ENCODE data around the gene TSPAN10. TPM values are rescaled to one million over a fixed set of nuclear protein-coding genes. Genes with fewer than 3 reads are reported as not detected.
A peak's percentile ranks its signal among the peaks of the same experiment; 100 is the strongest.

The TSPAN10 gene
- polyA plus RNA-seq, 3 donors: 1.5 to 6.6 (median 3.9) TPM

DNA sequence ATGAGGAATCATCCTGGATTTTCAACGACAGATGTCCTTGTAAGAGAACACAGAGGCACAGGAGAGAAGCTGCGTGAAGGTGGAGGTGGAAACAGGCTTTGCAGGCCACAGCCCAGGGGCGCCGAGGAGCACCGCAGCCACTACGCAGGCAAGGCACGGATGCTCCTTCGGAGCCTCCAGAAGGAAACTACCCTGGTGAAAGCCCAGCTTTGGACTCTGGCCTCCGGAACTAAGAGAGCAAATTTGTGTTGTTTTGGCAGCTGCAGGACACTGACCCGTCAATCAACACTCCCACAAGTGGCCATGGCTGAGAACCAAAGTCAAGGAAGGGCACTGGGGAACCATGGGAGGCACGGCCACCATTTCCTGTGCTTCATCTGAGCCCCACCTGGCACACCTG, 43.2 kb downstream of the TSPAN10 start:
- no peak for DNase-seq (ENCODE audit: extremely low read depth in 1 of 11, low read depth in 9 of 11, low spot score in 4 of 11)

DNA sequence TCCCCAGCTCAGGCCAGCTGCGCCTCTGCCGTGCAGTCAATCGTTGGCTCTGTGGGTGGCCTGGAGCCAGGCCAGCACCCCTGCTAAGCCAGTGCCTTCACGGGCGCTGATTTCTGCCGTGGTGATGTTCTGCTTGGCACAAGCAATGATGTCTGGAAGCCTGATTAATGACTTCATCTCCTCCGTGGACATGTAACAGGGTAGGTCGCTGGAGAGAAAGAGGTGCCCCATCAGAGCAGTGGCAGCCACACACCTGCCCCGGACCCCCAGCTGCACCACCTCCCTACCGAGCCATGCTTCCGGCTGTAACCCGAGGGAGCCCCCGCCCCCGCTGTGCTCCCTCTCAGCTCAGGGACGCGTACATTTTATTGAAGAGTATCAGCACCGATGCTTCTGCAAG, 44.7 kb downstream of the TSPAN10 start:
- no peak for DNase-seq (ENCODE audit: extremely low read depth in 1 of 11, low read depth in 9 of 11, low spot score in 4 of 11)

DNA sequence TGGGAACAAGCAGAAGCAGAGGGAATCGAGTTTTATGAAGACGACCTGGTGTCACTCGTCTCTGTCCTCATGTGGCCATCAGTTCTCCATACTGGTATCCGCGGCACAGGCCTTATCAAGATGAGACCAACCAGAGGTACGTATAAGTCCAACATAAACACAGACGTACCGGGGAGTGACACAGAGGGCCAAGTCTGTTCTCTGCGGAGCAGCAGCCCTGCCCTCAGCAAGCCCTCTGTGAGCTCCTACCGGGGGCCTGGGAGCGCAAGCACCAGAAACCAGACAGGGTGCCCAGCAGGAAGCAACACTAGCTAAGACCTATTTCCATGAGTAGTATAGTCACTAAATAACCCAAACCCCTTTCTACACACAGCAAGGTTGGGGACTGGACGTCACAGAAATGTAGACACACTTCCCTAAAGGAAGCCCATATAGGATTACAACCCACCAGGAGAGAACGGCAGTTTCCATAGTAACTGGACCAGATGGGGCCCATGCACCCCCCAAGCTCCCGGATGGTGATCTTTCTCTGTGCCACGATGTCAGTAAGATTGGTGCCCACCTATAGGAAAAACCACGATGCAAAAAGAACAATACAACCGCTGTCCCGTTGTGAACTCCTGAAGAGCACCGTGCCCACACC, 45.7 kb downstream of the TSPAN10 start:
- no peak for DNase-seq (ENCODE audit: extremely low read depth in 1 of 11, low read depth in 9 of 11, low spot score in 4 of 11)

DNA sequence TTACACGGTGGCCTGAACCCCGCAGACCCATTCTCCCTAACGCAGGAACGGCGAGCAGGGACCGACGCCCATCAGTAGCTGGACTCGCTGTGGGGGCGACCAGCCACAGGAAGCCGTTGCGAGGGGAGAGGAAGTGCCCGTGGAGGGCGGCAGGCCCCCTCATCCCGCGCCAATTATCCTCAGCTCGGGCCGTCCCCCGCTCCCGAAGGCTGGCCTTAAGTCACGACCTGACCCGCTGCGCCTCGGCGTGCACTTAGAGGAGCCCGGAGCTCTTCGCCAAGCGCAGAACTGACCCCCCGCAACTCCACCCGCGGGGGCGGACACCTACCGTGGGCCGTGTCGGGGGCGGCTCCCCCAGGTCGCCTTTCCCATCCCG, 46.2 kb downstream of the TSPAN10 start:
- no peak for DNase-seq (ENCODE audit: extremely low read depth in 1 of 11, low read depth in 9 of 11, low spot score in 4 of 11)

DNA sequence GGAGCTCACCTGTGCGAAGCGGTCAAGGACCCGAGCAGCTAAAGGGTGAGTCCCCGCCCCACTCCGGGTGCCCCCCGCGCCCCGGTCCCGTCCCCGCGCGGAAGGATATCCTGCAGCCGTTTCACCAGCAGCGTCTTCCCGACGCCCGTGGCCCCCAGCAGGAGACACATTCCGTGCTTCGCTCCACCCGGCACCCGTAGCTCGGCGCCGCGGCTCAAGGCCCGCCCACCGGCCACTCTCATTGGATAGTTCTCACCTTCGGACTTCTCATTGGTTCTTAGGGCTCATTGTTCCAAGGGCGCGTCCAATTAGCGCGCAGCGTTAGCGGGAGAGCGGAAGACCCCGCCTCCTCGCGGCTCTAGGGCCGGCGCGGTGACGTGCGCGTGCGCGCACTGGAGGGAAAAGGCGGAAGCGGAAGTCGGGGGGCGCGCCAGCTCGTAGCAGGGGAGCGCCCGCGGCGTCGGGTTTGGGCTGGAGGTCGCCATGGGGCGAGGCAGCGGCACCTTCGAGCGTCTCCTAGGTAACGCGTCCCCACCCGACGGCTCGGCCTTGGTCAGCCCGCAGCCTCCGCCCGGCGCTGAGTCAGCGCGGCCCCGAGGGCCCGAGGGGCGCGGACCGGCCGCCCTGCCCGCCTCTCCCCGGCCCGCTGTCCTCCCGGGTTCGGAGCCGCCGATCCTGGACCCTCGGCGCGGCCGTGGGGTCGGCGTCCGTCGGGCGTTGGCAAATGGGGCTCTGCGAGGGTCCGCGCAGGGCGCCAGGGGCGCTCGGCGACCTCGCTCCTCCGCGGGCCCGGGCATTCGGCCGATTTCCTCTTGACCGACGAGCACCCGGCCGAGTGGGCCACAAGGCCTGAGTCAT, 46.8 kb downstream of the TSPAN10 start, which contains the start of the genes ARL16 and HGS:
TSS of gene ARL16 (minus strand) at position 214 of the 858 bp plus-strand sequence. CDS start at position 170, 44 bp downstream.
TSS of gene HGS (plus strand) at position 428 of the 858 bp plus-strand sequence. CDS start at position 484, 56 bp downstream.
- peak; percentile 97 to 99 (median 99) for DNase-seq (ENCODE audit: extremely low read depth in 1 of 11, low read depth in 9 of 11, low spot score in 4 of 11)

DNA sequence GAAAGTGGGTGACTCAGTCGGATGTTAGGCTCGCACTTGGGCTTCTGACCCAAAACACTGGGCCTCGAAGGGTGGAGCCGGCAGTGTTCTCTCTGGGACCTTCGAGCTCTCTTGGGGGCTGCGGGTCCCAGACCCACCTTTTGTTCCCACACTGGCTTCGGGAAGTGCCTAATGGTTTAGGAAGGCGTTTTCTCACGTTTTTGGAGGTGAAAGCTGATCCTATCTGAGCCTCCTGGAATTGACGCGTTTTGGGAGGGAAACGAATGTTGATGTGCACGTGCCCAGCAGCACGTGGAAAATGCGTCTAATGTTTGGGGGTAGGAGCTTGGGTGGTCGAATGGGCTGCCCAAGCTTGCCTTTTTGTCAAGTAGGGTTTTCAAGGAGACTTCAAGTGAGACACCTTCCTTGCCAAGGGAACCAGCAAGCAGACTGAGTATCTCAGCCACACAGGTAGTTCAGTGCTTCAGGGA, 47.5 kb downstream of the TSPAN10 start:
- no peak for DNase-seq (ENCODE audit: extremely low read depth in 1 of 11, low read depth in 9 of 11, low spot score in 4 of 11)

DNA sequence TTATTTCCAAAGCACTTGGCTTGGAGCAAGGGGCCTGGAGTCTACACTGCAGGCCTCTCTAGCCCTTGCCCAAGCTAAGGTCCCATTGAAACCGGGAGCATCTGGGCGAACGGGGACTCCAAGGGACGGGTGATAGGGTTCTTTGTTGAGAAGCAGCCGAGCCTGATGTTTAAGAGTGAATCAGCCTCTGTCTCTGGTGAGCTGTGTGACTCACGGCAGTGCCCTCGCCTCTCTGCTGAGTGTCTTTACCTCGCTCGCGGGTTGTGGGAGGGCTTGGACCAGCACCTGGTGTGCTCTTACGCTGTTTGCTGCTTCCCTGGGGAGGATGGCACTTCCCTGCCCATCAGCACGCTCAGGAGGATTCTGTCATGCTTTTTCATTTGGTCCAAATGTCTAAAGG, 48.1 kb downstream of the TSPAN10 start:
- no peak for DNase-seq (ENCODE audit: extremely low read depth in 1 of 11, low read depth in 9 of 11, low spot score in 4 of 11)

DNA sequence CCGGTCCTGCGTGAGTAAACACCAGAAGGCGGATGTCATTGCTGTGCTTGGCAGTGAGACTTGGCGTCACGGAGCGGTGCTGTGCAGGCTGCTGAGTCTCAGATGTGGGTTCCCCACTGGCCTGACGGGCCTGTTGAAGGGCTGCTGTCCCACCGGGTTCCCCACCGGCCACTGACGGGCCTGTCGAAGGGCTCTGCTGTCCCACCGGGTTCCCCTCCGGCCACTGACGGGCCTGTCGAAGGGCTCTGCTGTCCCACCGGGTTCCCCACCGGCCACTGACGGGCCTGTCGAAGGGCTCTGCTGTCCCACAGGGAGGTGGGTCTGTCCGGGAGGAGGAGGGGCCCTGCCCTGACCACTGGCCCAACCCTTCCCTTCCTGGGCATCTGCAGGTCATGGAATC, 49.6 kb downstream of the TSPAN10 start:
- no peak for DNase-seq (ENCODE audit: extremely low read depth in 1 of 11, low read depth in 9 of 11, low spot score in 4 of 11)

DNA sequence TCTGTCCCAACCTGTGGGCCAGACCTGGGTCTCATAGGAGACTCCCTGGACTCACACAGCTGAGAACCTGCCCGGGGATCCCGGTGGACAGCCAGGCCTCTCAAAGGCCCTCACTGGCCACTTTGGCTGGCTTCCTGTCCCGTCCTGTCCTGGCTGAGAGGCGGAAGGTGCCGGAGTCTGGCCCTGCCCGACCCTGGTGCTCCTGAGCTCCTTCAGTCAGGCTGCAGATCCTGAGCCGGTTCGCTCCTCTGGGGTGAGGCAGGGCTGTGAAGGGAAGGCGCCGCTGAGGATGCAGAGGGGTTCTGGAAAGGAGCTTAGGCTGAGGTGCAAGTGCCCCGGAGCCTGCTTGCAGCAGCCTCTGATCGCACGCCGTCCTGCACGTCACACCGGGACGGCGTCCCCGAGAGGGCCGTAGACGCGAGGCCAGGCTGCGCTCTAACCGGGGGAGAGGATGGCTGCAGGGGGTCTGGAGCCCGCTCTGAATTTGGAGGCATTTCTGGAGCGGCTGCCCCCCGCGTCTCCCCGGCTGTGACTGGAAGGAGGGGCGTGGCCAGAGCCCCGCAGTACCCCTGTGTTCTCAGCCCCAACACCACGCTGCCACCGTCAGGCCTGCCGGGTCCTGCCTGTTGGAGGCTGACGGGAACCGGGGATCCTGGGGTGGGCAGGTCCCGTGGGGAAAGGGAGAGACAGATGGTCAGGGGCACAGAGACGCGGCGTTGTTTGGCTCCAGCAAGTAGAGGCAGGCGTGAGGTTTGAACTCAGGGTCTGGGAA, 51.0 kb downstream of the TSPAN10 start:
- no peak for DNase-seq (ENCODE audit: extremely low read depth in 1 of 11, low read depth in 9 of 11, low spot score in 4 of 11)

DNA sequence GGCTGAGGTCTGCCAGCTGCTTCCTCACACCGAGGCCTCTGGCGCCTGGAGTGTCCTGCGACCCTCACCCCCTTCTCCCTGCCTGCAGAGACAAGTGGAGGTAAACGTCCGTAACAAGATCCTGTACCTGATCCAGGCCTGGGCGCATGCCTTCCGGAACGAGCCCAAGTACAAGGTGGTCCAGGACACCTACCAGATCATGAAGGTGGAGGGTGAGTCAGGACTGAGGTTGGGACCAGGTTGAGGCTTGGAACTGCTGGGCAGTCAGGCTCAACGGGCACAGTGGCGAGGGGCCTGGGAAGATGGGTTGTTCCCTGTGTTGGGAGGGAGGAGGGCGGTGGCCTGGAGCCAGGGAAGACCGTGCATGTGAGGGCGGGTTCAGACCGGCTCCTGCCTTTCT, 51.6 kb downstream of the TSPAN10 start:
- DNase-seq (ENCODE audit: extremely low read depth in 1 of 11, low read depth in 9 of 11, low spot score in 4 of 11): no peak

DNA sequence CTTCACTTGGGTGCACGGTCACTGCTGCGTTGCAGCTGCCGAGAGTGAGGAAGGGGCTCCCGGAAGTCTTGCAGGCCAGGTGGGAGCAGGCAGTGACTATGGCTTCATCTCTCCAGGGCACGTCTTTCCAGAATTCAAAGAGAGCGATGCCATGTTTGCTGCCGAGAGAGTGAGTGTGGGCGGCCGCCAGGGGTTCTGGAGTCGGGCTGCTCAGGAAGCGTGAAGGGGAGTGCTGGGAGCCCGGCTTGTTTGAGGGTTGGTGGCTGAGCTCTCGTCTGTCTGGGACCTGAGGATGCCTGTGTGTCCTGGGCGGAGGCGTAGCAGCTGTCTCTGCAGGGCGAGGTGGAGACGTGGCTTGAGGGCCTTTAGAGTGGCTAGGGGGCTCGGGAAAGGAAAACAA, 53.1 kb downstream of the TSPAN10 start:
- no peak for DNase-seq (ENCODE audit: extremely low read depth in 1 of 11, low read depth in 9 of 11, low spot score in 4 of 11)

DNA sequence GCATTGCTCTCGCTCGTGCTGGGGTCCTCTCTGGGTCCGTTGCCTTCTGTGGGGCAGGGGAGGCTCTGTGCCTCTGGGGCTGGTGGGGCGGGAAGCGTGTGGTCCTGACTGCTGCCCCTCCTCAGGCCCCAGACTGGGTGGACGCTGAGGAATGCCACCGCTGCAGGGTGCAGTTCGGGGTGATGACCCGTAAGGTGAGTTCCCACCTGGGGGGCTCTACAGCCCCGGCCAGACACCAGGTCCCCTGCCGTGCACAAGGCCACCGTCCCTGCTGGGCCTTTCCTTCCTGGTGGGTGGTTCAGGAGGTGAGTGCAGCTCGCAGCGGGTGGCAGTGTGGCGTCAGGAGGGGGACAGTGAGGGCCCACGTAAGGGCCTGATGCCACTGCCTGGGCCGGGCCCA, 53.6 kb downstream of the TSPAN10 start:
- DNase-seq (ENCODE audit: extremely low read depth in 1 of 11, low read depth in 9 of 11, low spot score in 4 of 11): no peak

DNA sequence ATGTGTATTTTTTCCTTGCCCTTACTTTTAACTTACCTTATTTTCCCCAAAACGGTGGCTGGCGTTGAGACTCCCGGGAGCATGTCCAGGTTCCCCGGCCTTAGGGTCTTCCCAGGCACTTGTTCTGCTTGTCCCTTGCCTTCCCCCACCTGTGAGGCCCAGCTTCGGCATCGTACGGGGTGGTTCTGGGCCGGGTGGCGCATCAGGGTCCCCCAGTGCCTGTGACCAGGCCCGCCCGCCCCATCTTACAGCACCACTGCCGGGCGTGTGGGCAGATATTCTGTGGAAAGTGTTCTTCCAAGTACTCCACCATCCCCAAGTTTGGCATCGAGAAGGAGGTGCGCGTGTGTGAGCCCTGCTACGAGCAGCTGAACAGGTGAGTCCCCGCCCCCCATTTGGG, 54.2 kb downstream of the TSPAN10 start:
- DNase-seq (ENCODE audit: extremely low read depth in 1 of 11, low read depth in 9 of 11, low spot score in 4 of 11): no peak

DNA sequence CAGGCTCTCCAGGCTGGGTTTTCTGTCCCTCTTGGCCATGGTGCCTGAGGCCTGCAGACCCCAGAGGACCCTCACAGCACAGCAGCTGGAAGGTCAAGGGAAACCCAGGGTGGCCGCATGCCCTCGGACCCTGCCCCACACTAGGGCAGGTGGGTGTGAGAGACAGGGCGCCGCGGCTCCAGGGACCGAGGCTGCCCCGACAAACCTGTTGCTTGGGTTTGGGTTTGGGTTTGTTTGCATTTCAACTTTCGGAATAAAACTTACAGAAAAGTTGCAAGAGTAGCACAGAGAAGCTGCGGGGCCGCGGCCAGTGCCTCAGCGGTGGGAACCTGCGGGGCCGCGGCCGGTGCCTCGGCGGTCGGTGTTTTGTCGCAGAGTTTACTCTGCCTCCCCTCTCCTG, 54.6 kb downstream of the TSPAN10 start:
- DNase-seq (ENCODE audit: extremely low read depth in 1 of 11, low read depth in 9 of 11, low spot score in 4 of 11): no peak

DNA sequence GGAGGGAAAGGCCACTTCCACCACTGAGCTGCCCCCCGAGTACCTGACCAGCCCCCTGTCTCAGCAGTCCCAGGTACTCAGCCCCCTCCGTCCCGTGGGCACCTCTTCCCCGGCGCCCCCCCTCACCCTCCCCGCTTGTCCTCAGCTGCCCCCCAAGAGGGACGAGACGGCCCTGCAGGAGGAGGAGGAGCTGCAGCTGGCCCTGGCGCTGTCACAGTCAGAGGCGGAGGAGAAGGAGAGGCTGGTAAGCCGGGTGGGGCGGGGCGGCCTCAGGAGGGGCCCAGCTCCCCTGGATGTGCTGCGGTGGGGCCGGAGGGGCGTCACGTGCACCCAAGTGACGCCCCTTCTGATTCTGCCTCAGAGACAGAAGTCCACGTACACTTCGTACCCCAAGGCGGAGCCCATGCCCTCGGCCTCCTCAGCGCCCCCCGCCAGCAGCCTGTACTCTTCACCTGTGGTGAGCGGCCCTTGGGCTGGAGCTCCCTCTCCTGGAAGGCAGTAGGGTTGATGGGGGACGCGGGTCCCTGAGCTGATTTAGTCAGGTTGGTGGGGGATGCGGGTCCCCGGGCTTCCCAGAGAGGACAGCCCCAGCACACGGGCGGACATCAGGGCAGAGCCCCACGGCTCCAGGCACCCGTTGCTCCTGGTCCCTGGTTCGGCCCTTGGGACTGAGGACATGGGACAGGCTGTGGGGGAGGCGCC, 56.7 kb downstream of the TSPAN10 start:
- no peak for DNase-seq (ENCODE audit: extremely low read depth in 1 of 11, low read depth in 9 of 11, low spot score in 4 of 11)

DNA sequence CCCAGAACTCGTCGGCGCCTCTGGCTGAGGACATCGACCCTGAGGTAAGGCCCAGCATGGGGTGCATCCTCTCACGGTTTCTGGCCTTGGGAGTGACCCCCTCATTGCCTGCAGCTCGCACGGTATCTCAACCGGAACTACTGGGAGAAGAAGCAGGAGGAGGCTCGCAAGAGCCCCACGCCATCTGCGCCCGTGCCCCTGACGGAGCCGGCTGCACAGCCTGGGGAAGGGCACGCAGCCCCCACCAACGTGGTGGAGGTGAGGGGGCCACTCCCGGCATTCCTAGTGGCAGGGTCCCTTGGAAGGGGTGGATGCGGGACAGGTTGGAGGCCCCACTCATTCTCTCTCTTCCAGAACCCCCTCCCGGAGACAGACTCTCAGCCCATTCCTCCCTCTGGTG, 57.8 kb downstream of the TSPAN10 start:
- DNase-seq (ENCODE audit: extremely low read depth in 1 of 11, low read depth in 9 of 11, low spot score in 4 of 11): no peak

DNA sequence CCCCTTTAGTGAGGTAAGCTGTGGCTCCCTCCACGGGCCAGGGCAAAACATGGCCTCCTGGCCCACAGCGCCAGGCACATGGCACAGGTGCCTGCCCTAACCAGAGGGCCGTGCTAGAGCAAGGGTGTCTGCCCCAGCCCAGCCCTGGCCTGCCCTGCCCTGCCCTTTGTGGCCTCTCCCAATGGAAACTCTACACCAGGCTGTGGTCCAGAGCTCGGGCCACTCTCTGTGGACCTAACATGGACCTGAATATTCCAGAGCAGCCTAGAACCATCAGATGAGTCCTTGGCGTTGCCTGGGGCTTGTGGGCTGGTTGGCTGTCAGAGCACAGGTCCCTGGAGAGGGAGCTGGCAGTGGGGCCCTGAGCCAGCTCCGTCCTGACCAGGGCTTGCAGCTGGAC, 58.2 kb downstream of the TSPAN10 start:
- DNase-seq (ENCODE audit: extremely low read depth in 1 of 11, low read depth in 9 of 11, low spot score in 4 of 11): no peak

DNA sequence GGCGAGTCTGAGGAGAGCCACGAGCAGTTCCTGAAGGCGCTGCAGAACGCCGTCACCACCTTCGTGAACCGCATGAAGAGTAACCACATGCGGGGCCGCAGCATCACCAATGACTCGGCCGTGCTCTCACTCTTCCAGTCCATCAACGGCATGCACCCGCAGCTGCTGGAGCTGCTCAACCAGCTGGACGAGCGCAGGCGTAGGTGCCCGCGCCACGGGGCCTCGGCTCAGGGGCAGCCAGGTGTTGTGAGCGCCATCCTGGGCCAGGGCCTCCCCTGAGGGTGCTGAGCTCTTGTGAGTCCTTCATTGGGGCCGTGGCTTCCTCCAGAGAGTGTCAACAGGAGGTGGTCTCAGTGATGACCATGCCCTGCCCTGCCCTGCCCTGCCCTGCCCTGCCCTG, 58.8 kb downstream of the TSPAN10 start:
- no peak for DNase-seq (ENCODE audit: extremely low read depth in 1 of 11, low read depth in 9 of 11, low spot score in 4 of 11)

Measured in renal cortex interstitium (tissue), 11 donors.